Right lobe of liver (tissue), 4 donors: ENCODE data around the gene ZDHHC14.

Experiments used
- POLR2A ChIP-seq: fragments of 450-650 bp; IDR thresholded peaks from one replicate; pipeline ENCODE4 v1.6.1; 2017; ENCODE audit warnings: antibody characterized with exemption, mild to moderate bottlenecking
- TF ChIP-seq, protein P1 (sequence below), 4 donors: fragments of 200-600 bp in 3 of 4; fragments of 450-650 bp in 1 of 4; IDR thresholded peaks; one replicate each; pipeline versions ENCODE4 v1.5.1 to v1.8.0; 2016 to 2022; ENCODE audit warnings: antibody characterized with exemption in 4 of 4, mild to moderate bottlenecking in 2 of 4
- donor health status: DM: no; HTN: no; CAD: no.
- donor health status: DM: no; HTN: no; CAD: no.
- donor health status: DM: no; HTN: yes; CAD: no.

DNA sequence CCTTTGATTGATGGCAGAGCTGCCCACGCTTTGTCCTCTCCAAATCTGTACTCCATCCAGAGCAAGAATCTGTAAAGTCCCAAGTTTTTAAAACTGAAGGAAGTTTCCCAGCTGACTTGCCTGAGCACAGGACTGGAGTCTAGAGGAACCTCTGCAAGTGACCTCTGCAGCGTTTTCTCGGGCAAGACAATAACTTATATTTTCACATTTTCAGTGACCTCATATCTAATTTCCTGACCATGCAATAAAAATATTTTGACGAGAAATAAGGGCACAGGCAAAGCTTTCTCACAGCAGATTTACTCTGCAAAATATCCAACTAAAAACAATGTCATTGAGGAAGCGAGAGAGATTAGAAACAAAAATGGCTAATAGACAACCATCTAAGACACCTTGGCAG is 256.5 kb downstream of the ZDHHC14 start:
- TF ChIP-seq, protein P1, sequence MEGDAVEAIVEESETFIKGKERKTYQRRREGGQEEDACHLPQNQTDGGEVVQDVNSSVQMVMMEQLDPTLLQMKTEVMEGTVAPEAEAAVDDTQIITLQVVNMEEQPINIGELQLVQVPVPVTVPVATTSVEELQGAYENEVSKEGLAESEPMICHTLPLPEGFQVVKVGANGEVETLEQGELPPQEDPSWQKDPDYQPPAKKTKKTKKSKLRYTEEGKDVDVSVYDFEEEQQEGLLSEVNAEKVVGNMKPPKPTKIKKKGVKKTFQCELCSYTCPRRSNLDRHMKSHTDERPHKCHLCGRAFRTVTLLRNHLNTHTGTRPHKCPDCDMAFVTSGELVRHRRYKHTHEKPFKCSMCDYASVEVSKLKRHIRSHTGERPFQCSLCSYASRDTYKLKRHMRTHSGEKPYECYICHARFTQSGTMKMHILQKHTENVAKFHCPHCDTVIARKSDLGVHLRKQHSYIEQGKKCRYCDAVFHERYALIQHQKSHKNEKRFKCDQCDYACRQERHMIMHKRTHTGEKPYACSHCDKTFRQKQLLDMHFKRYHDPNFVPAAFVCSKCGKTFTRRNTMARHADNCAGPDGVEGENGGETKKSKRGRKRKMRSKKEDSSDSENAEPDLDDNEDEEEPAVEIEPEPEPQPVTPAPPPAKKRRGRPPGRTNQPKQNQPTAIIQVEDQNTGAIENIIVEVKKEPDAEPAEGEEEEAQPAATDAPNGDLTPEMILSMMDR (IDR thresholded peaks at IDR 0.05): no peak
- TF ChIP-seq POLR2A: no peak
